Small intestine (tissue), 7 donors: ENCODE measurements around the gene LAMA5. TPM values are rescaled to one million over a fixed set of nuclear protein-coding genes. Genes with fewer than 3 reads are reported as not detected.

ENCODE experiments used
- DNase-seq, 2 donors: peaks; one replicate each; pipeline versions ENCODE4 v3.0.0 to v3.0.0-alpha.2; 2013
- FAIRE-seq: peaks from 2 replicates; lab custom pipeline; 2012; peaks lifted over from hg19 to GRCh38; lab: Jason Lieb, UNC
- H3K27ac ChIP-seq, 3 donors: one replicate each; pipeline ENCODE4 v1.5.1; 2013; ENCODE audit warnings: low read length in 2 of 3, mild to moderate bottlenecking in 2 of 3, control low read depth in 1 of 3, inconsistent platforms in 1 of 3, low read depth in 1 of 3, moderate library complexity in 1 of 3
- H3K27me3 ChIP-seq, 3 donors: one replicate each; pipeline ENCODE4 v1.6.1; 2013; ENCODE audit warnings: low read length in 3 of 3, inconsistent platforms in 1 of 3; ENCODE audit not compliant: control insufficient read depth in 3 of 3, insufficient read depth in 3 of 3
- H3K36me3 ChIP-seq, 3 donors: one replicate each; pipeline ENCODE4 v1.6.1; 2013; ENCODE audit warnings: low read length in 3 of 3, inconsistent platforms in 1 of 3, low read depth in 1 of 3, mild to moderate bottlenecking in 1 of 3, moderate library complexity in 1 of 3; ENCODE audit not compliant: control insufficient read depth in 3 of 3, insufficient read depth in 2 of 3
- H3K4me1 ChIP-seq, 3 donors: one replicate each; pipeline ENCODE4 v1.6.1; 2013; ENCODE audit warnings: low read length in 2 of 3, inconsistent platforms in 1 of 3, low read depth in 1 of 3, mild to moderate bottlenecking in 1 of 3, moderate library complexity in 1 of 3; ENCODE audit not compliant: control insufficient read depth in 3 of 3, insufficient read depth in 2 of 3
- H3K4me3 ChIP-seq, 3 donors: one replicate each; pipeline ENCODE4 v1.5.1; 2013; ENCODE audit warnings: low read length in 3 of 3, control low read depth in 1 of 3, inconsistent platforms in 1 of 3, low read depth in 1 of 3, mild to moderate bottlenecking in 1 of 3, moderate library complexity in 1 of 3
- H3K9me3 ChIP-seq, 2 donors: one replicate each; pipeline ENCODE4 v1.6.1; 2013; ENCODE audit warnings: low read depth in 1 of 2, low read length in 1 of 2; ENCODE audit not compliant: control insufficient read depth in 2 of 2, insufficient read depth in 1 of 2
- WGBS, 3 donors: extraction: QIAGEN DNeasy Blood & Tissue Kit; methylation state at CpG; one replicate each; pipeline ENCODE4 v1.1.7; 2013; 5-methylcytosine and 5-hydroxymethylcytosine counted together
- polyA plus RNA-seq, 4 donors: library from polyadenylated mRNA; stranded (reverse) in 3 of 4; unstranded in 1 of 4; fragments of 200-250 nt in 3 of 4; fragments of 120-200 nt in 1 of 4; gene quantifications; one replicate each; pipeline versions ENCODE4 v1.2.1 to v1.2.3, GENCODE V29; 2013
- donor health status: healthy with polysubstance abuse.
- donor health status: control.
- donor health status: control.
- donor health status: Bipolar disorder and iron deficiency.
- donor health status: healthy.

The LAMA5 gene
- polyA plus RNA-seq, 4 donors = 1.3 to 62.8 (median 23.0) TPM

GRCh38 chr20:62361799-62362589 lies 5.1 kb downstream of the LAMA5 start:
- FAIRE-seq = no peak
- H3K27ac ChIP-seq = no peak overlapping the region
- WGBS, 3 donors = 61 to 84% (median 69%) methylated on average over 33 to 34 of the region's 34 CpGs
- H3K36me3 ChIP-seq = peaks cover 0 to 58% (median 0%) of the 10 kb centered on the region in 3 donors
- H3K9me3 ChIP-seq = no peaks in the 10 kb centered on the region
- H3K4me3 ChIP-seq = no peak overlapping the region
- no peak for DNase-seq
- H3K4me1 ChIP-seq = peaks cover 0 to 70% (median 2%) of the 10 kb centered on the region in 3 donors
- H3K27me3 ChIP-seq = no peaks in the 10 kb centered on the region

GRCh38 chr20:62360854-62361798 lies 6.0 kb downstream of the LAMA5 start:
- DNase-seq = no peak
- peaks cover 0 to 78% (median 0%) of the 10 kb centered on the region in 3 donors for H3K4me1 ChIP-seq
- H3K36me3 ChIP-seq = peaks cover 0 to 66% (median 0%) of the 10 kb centered on the region in 3 donors
- H3K9me3 ChIP-seq = no peaks in the 10 kb centered on the region
- FAIRE-seq = no peak
- 49 to 61% (median 49%) methylated on average over 21 to 25 of the region's 25 CpGs for WGBS, 3 donors
- no peaks in the 10 kb centered on the region for H3K27me3 ChIP-seq
- peak overlapping the region in 1 of 3 donors; percentile 9 for H3K27ac ChIP-seq
- H3K4me3 ChIP-seq = no peak overlapping the region

GRCh38 chr20:62359491-62360121 lies 7.5 kb downstream of the LAMA5 start:
- 45 to 63% (median 58%) methylated on average over 23 to 25 of the region's 25 CpGs for WGBS, 3 donors
- Histone ChIP-seq H3K27me3 (no peaks in the 10 kb centered on the region), H3K4me1 (peaks cover 0 to 76% (median 0%) of the 10 kb centered on the region in 3 donors), H3K36me3 (peaks cover 0 to 73% (median 0%) of the 10 kb centered on the region in 3 donors), H3K4me3 (no peak overlapping the region), H3K9me3 (no peaks in the 10 kb centered on the region), H3K27ac (peak overlapping the region in 2 of 3 donors; percentile 42 to 85)
- no peak for FAIRE-seq
- peak in 1 of 2 donors; percentile 24 for DNase-seq

GRCh38 chr20:62359043-62359490 lies 8.0 kb downstream of the LAMA5 start:
- Histone ChIP-seq H3K27me3 (no peaks in the 10 kb centered on the region), H3K4me1 (peaks cover 0 to 72% (median 0%) of the 10 kb centered on the region in 3 donors), H3K36me3 (peaks cover 0 to 71% (median 0%) of the 10 kb centered on the region in 3 donors), H3K4me3 (no peak overlapping the region), H3K27ac (peak overlapping the region in 2 of 3 donors; percentile 42 to 85), H3K9me3 (no peaks in the 10 kb centered on the region)
- WGBS, 3 donors = 69 to 77% (median 71%) methylated on average over 15 to 16 of the region's 16 CpGs
- DNase-seq (peak in 1 of 2 donors; percentile 56), FAIRE-seq (no peak)

- DNase-seq (peak in 1 of 2 donors; percentile 21), FAIRE-seq (no peak)
- no peaks in the 10 kb centered on the region for H3K27me3 ChIP-seq
- no peak overlapping the region for H3K4me3 ChIP-seq
- peaks cover 0 to 68% (median 0%) of the 10 kb centered on the region in 3 donors for H3K36me3 ChIP-seq
- peak overlapping the region; percentile 6 to 85 (median 42) for H3K27ac ChIP-seq
- H3K4me1 ChIP-seq = peaks cover 0 to 65% (median 0%) of the 10 kb centered on the region in 3 donors
- no peaks in the 10 kb centered on the region for H3K9me3 ChIP-seq
- 67 to 73% (median 72%) methylated on average over 13 to 24 of the region's 24 CpGs for WGBS, 3 donors
Observed at GRCh38 chr20:62358171-62359042, 8.7 kb downstream of the LAMA5 start.

- WGBS, 3 donors = 55 to 59% (median 57%) methylated on average over 7 of the region's 7 CpGs
- H3K9me3 ChIP-seq = no peaks in the 10 kb centered on the region
- H3K27ac ChIP-seq = peak overlapping the region in 1 of 3 donors; percentile 85
- no peak overlapping the region for H3K4me3 ChIP-seq
- H3K27me3 ChIP-seq = no peaks in the 10 kb centered on the region
- H3K36me3 ChIP-seq = peaks cover 0 to 71% (median 0%) of the 10 kb centered on the region in 3 donors
- peaks cover 0 to 63% (median 0%) of the 10 kb centered on the region in 3 donors for H3K4me1 ChIP-seq
- FAIRE-seq (no peak), DNase-seq (no peak)
Observed at GRCh38 chr20:62357681-62358080, 9.4 kb downstream of the LAMA5 start.

GRCh38 chr20:62357187-62357667 lies 9.9 kb downstream of the LAMA5 start:
- H3K4me1 ChIP-seq = peaks cover 0 to 62% (median 0%) of the 10 kb centered on the region in 3 donors
- DNase-seq (no peak), FAIRE-seq (no peak)
- 33 to 46% (median 41%) methylated on average over 25 of the region's 25 CpGs for WGBS, 3 donors
- H3K36me3 ChIP-seq = peaks cover 0 to 72% (median 0%) of the 10 kb centered on the region in 3 donors
- H3K9me3 ChIP-seq = no peaks in the 10 kb centered on the region
- no peak overlapping the region for H3K4me3 ChIP-seq
- peak overlapping the region in 2 of 3 donors; percentile 30 to 85 for H3K27ac ChIP-seq
- H3K27me3 ChIP-seq = no peaks in the 10 kb centered on the region
